Epithelial cell of proximal tubule (primary cell): ENCODE measurements around the gene NAP1L5. TPM values are rescaled to one million over a fixed set of nuclear protein-coding genes. Genes with fewer than 3 reads are reported as not detected.

Experiments
- DNase-seq: peaks from one replicate; pipeline ENCODE4 v3.0.0-alpha.2; 2011; ENCODE audit warnings: low read depth
- H3K4me3 ChIP-seq: 2 replicates; pipeline ENCODE4 v1.5.1; 2011; ENCODE audit warnings: low read depth, mild to moderate bottlenecking, low read length
- CTCF ChIP-seq: conservative IDR thresholded peaks from 2 replicates; pipeline ENCODE4 v1.5.1; 2012; ENCODE audit warnings: low read depth, mild to moderate bottlenecking, low read length
- total RNA-seq: library from RNA; depleted of rRNA; stranded (reverse); fragments of >200 nt; gene quantifications from 2 replicates; pipeline ENCODE4 v1.2.3, GENCODE V29; 2015

The NAP1L5 gene
- total RNA-seq, 1 donor from 2014 or later, result 1.4 TPM

GRCh38 chr4:88698519-88698918, 890 bp upstream of the NAP1L5 start:
- H3K4me3 ChIP-seq, result no peak overlapping the region
- TF ChIP-seq CTCF, result no peak
- no peak for DNase-seq

GRCh38 chr4:88697141-88697540, 488 bp downstream of the NAP1L5 start:
- H3K4me3 ChIP-seq, result peak overlapping the region; percentile 67
- no peak for TF ChIP-seq CTCF
- DNase-seq, result no peak

DNA sequence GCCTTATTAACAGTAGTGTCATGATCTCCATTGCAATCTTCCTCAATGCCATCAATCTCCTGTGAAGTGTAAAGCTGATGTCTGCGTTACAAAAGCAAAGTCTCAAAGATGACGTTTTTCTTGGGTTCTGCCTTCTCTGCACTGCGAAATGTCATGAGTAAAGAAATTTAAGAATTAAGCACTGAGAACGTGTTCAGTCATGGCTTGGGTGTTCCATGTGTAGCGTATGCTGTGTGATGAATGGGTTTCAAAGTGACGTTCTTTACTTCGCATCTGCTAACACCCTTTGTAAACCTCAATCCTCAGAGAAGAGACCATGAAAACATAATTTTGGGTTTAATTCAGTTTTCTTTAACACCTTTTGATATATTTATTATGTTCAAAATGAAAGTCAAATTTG, 999 bp downstream of the NAP1L5 start:
- DNase-seq, result no peak
- H3K4me3 ChIP-seq, result peak overlapping the region; percentile 67
- no peak for TF ChIP-seq CTCF

GRCh38 chr4:88693792-88694191, 3.8 kb downstream of the NAP1L5 start:
- no peak overlapping the region for H3K4me3 ChIP-seq
- DNase-seq, result no peak
- no peak for TF ChIP-seq CTCF

DNA sequence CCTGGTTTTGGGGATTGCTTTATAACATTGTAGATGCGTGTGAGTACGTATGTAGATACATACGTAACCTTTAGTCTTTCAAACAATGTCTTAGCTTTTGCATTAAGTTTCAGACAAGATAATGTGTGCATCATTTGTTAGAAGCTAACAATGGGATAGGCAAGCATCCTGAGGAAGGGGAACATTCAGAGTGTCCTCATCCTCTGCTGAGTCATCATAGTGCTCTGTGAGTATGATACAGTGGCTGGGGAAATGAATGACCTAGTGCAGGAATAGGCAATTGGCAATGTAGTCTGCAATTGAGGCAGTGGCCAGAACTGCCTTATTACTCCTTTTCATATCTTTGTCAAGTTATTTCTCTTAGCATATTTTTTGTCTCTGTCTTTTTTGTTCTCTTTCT, 7.3 kb downstream of the NAP1L5 start:
- no peak overlapping the region for H3K4me3 ChIP-seq
- no peak for DNase-seq
- TF ChIP-seq CTCF, result no peak

DNA sequence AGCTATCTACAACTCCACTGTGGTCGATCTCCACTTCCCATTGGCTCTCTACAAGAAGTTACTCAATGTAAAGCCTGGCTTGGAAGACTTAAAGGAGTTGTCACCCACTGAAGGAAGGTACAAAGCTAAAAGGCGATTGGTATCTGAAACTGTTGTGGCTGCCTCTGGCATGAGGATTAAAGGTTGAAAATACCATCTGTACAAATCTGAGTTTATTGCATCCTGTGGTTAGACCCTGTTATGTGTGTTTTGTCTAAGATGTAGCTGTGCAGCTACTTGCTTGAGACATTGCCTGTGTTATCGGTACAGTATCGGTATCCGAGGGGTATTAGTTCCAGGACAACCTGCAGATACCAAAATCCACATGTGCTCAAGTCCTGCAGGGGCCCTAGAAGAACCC, 16.4 kb downstream of the NAP1L5 start:
- no peak for TF ChIP-seq CTCF
- H3K4me3 ChIP-seq, result no peak overlapping the region
- DNase-seq, result no peak

GRCh38 chr4:88675543-88675942, 22.1 kb downstream of the NAP1L5 start:
- TF ChIP-seq CTCF, result no peak
- DNase-seq, result no peak

More at GRCh38 chr4:88675543-88675942, 22.1 kb downstream of the NAP1L5 start:
- no peak overlapping the region for H3K4me3 ChIP-seq
